GM12878 (cell line): ENCODE data around the gene DMBX1. TPM values are rescaled to one million over a fixed set of nuclear protein-coding genes. Genes with fewer than 3 reads are reported as not detected.

Experiments
- ATAC-seq: fragments of 200-7000 bp; cut with Tn5 transposase; 3 replicates; pipeline ENCODE4 v1.9.1; 2020; ENCODE audit warnings: mild to moderate bottlenecking, moderate library complexity
- BruUV-seq: library from RNA; stranded (reverse); fragments of 400-500 nt; replicated peaks from 2 replicates; lab custom pipeline; 2021; lab: Mats Ljungman, UMichigan
- CTCF ChIA-PET: fragments of 300-600 bp; sonication (Branson Sonifier 250); formaldehyde crosslinking; extraction: SDS; loops from one replicate; lab custom pipeline; 2021; ENCODE audit warnings: inconsistent platforms; lab: Yijun Ruan, JAX
- POLR2A ChIA-PET: fragments of 350-600 bp; formaldehyde crosslinking; extraction: SDS; loops from one replicate; lab custom pipeline; 2021; ENCODE audit warnings: inconsistent platforms; lab: Charles Lee
- RAD21 ChIA-PET: fragments of 300-600 bp; sonication (Branson Sonifier 250); formaldehyde crosslinking; loops from one replicate; lab custom pipeline; 2023; ENCODE audit warnings: antibody characterized with exemption; ENCODE audit not compliant: unreplicated experiment; lab: Charles Lee
- SMC1A ChIA-PET: fragments of 300-600 bp; sonication (Branson Sonifier 250); formaldehyde crosslinking; loops from one replicate; lab custom pipeline; 2023; ENCODE audit not compliant: unreplicated experiment, uncharacterized antibody; lab: Charles Lee
- DNase-seq: peaks from one replicate; pipeline ENCODE4 v3.0.0-alpha.2; 2011; ENCODE audit warnings: low read depth, low spot score
- FAIRE-seq: peaks from 3 replicates; lab custom pipeline; 2011; peaks lifted over from hg19 to GRCh38; lab: Jason Lieb, UNC
- H2AFZ ChIP-seq: 2 replicates; pipeline ENCODE4 v1.6.0; 2011; ENCODE audit warnings: low read depth, low read length, control low read depth; ENCODE audit not compliant: control insufficient read depth
- H3K27ac ChIP-seq: 2 replicates; pipeline ENCODE4 v1.5.1; 2011; ENCODE audit warnings: control low read depth; ENCODE audit not compliant: control insufficient read depth, insufficient read depth
- H3K27me3 ChIP-seq, 2 experiments: replicated peaks in 1 of 2; 2 replicates each; pipeline versions ENCODE4 v1.6.0 to v1.6.1; 2011; ENCODE audit warnings: low read length in 1 of 2; ENCODE audit not compliant: control insufficient read depth in 2 of 2, insufficient read depth in 2 of 2
- H3K36me3 ChIP-seq, 2 experiments: 2 replicates each; pipeline ENCODE4 v1.5.1; 2011; ENCODE audit warnings: low read length in 1 of 2; ENCODE audit not compliant: control insufficient read depth in 2 of 2, insufficient read depth in 2 of 2
- H3K4me1 ChIP-seq: 2 replicates; pipeline ENCODE4 v1.6.1; 2011; ENCODE audit warnings: mild to moderate bottlenecking, low read length, moderate library complexity, mixed read lengths; ENCODE audit not compliant: control insufficient read depth, insufficient read depth
- H3K4me2 ChIP-seq: 2 replicates; pipeline ENCODE4 v1.6.0; 2011; ENCODE audit warnings: control low read depth; ENCODE audit not compliant: control insufficient read depth, insufficient read depth
- H3K4me3 ChIP-seq: fragments of 200-600 bp; sonication (generic); 2 replicates; pipeline ENCODE4 v1.5.1; 2016
- H3K79me2 ChIP-seq: 2 replicates; pipeline ENCODE4 v1.6.0; 2011; ENCODE audit warnings: low read length; ENCODE audit not compliant: control insufficient read depth, insufficient read depth
- H3K9ac ChIP-seq: 2 replicates; pipeline ENCODE4 v1.8.0; 2011; ENCODE audit warnings: low read length, control low read depth, mixed read lengths; ENCODE audit not compliant: control insufficient read depth, insufficient read depth
- H3K9me3 ChIP-seq: replicated peaks from 3 replicates; pipeline ENCODE4 v1.5.1; 2011; ENCODE audit warnings: mild to moderate bottlenecking, low read length; ENCODE audit not compliant: control insufficient read depth, insufficient read depth
- H4K20me1 ChIP-seq: 2 replicates; pipeline ENCODE4 v1.6.0; 2011; ENCODE audit not compliant: control insufficient read depth, insufficient read depth
- EZH2 ChIP-seq: IDR thresholded peaks from 2 replicates; pipeline ENCODE4 v1.6.1; 2012; ENCODE audit warnings: low read depth, mild to moderate bottlenecking, control low read depth, inconsistent platforms, low read length, borderline replicate concordance; ENCODE audit not compliant: control insufficient read depth
- IKZF1 ChIP-seq: fragments of 450-650 bp; conservative IDR thresholded peaks from 2 replicates; pipeline ENCODE4 v1.6.1; 2017; ENCODE audit warnings: antibody characterized with exemption, mild to moderate bottlenecking
- PML ChIP-seq: IDR thresholded peaks from 2 replicates; pipeline ENCODE4 v1.6.1; 2012; ENCODE audit warnings: low read length, inconsistent platforms
- SMAD1 ChIP-seq: fragments of 450-650 bp; IDR thresholded peaks from 2 replicates; pipeline ENCODE4 v1.6.1; 2018; ENCODE audit warnings: mild to moderate bottlenecking, low read depth; ENCODE audit not compliant: partially characterized antibody
- SREBF2 ChIP-seq: IDR thresholded peaks from 2 replicates; pipeline ENCODE4 v1.6.1; 2012; ENCODE audit warnings: mild to moderate bottlenecking, low read length
- WGBS: methylation state at CpG from one replicate; pipeline ENCODE4 v1.1.6; 2016; ENCODE audit warnings: low lambda C conversion rate; ENCODE audit not compliant: insufficient replicate concordance, insufficient coverage; ENCODE audit errors: missing lambda C conversion rate; 5-methylcytosine and 5-hydroxymethylcytosine counted together
- in situ Hi-C: fragments of 300-500 bp; cut with MboI; formaldehyde crosslinking; loops from 9 replicates; pipeline ENCODE4 v1.14.3; 2018; ENCODE audit warnings: mixed read lengths
- intact Hi-C: fragments of 100-400 bp; cut with micrococcal nuclease; formaldehyde crosslinking; loops from one replicate; pipeline ENCODE4 v1.14.2; 2022; ENCODE audit not compliant: unreplicated experiment
- polyA plus RNA-seq, 11 experiments: library from polyadenylated mRNA; depleted of rRNA in 4 of 11; unstranded in 6 of 11; stranded (reverse) in 5 of 11; fragments of >200 nt; fragmentation: Nextera tagmentation in 4 of 11; fragmentation: Illumina TruSeq in 1 of 11; extraction: Ambion mirVana in 4 of 11; extraction: Trizol in 1 of 11; gene quantifications; 1 replicate in 1 of 11; 2 replicates in 10 of 11; pipeline versions ENCODE4 v1.2.1 to v1.2.3, GENCODE V29; 2011 to 2016; ENCODE audit warnings: inconsistent platforms in 2 of 11, missing spikeins in 2 of 11, low read depth in 1 of 11
- total RNA-seq, 4 experiments: library from RNA; depleted of rRNA in 3 of 4; stranded (reverse); fragments of >200 nt in 3 of 4; fragmentation: Illumina TruSeq in 1 of 4; extraction: Trizol in 1 of 4; gene quantifications; 2 replicates each; pipeline versions ENCODE4 v1.2.1 to v1.2.3, GENCODE V29; 2013 to 2021
- TF ChIP-seq, protein P1 (sequence below): fragments of 450-650 bp; IDR thresholded peaks from 2 replicates; pipeline ENCODE4 v1.6.1; 2016; ENCODE audit warnings: mild to moderate bottlenecking, moderate library complexity, borderline replicate concordance
- TF ChIP-seq, protein P2 (sequence below): fragments of 450-650 bp; IDR thresholded peaks from 2 replicates; pipeline ENCODE4 v1.6.1; 2016; ENCODE audit warnings: mild to moderate bottlenecking

The DMBX1 gene
- total and polyA plus RNA-seq, 10 of the 15 experiments (the other 5 are each of a cell fraction or from before 2014, with no cell fraction given) = 0.03 TPM; not detected in 9

DNA sequence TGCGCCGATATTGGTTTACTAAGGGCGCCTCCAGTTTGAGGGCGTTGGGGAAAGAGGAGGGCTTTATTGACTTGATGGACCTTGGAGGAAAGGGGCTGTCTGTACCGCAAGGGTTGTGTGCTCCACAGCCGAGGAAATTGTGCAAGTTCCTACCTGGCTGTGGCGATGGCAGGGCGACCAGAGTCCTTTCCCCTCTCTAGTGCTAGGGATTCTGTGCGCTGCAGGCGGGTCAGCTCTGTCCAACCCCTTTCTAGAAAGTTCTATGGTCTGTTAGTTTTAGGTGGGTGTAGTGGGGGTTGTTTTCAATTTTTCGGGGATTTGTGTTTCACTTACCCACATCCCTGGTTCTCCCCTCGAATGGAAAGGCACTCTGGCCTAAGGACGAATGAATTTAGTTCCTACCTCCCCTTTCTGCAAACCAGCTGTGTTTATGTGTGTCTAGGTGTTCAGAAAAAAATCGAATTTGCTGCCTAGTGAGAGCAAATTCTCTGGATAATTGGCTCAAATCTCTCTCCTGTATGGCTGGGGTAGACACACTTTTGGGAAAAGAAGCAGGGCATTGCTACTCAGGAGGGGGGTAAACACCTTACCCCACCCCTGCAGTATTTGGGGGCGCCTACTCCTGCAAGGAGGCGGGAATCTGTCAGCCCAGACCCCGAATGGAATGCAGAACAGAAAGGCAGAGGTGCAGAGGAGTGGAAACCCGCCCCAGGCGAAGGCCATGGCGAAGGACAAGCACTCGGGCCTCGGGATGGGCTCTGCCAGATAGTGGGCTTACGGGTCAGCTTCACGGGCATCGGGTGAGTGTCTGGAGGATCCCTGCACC is 2.0 kb downstream of the DMBX1 start:
- H3K27me3 ChIP-seq = peaks cover 34 to 41% of the 10 kb centered on the region in 2 experiments

More for the DNA sequence above, 2.0 kb downstream of the DMBX1 start:
- intact Hi-C loops = no loop called here
- BruUV-seq = no TSS peak
- Histone ChIP-seq H3K36me3 (no peaks in the 10 kb centered on the region), H3K4me3 (no peak overlapping the region), H3K79me2 (no peaks in the 10 kb centered on the region), H2AFZ (no peak overlapping the region), H3K9me3 (no peaks in the 10 kb centered on the region), H4K20me1 (no peaks in the 10 kb centered on the region; the same call in 1 of the 2 replicates), H3K9ac (no peak overlapping the region), H3K4me2 (no peak overlapping the region), H3K4me1 (no peaks in the 10 kb centered on the region), H3K27ac (no peak overlapping the region)
- no peak for FAIRE-seq
- TF ChIP-seq IKZF1 (no peak), SREBF2 (no peak), SMAD1 (no peak), PML (no peak), EZH2 (0 out of 2 replicates have a peak, but pooled peaks have one; percentile 81)
- TF ChIP-seq, protein P1, sequence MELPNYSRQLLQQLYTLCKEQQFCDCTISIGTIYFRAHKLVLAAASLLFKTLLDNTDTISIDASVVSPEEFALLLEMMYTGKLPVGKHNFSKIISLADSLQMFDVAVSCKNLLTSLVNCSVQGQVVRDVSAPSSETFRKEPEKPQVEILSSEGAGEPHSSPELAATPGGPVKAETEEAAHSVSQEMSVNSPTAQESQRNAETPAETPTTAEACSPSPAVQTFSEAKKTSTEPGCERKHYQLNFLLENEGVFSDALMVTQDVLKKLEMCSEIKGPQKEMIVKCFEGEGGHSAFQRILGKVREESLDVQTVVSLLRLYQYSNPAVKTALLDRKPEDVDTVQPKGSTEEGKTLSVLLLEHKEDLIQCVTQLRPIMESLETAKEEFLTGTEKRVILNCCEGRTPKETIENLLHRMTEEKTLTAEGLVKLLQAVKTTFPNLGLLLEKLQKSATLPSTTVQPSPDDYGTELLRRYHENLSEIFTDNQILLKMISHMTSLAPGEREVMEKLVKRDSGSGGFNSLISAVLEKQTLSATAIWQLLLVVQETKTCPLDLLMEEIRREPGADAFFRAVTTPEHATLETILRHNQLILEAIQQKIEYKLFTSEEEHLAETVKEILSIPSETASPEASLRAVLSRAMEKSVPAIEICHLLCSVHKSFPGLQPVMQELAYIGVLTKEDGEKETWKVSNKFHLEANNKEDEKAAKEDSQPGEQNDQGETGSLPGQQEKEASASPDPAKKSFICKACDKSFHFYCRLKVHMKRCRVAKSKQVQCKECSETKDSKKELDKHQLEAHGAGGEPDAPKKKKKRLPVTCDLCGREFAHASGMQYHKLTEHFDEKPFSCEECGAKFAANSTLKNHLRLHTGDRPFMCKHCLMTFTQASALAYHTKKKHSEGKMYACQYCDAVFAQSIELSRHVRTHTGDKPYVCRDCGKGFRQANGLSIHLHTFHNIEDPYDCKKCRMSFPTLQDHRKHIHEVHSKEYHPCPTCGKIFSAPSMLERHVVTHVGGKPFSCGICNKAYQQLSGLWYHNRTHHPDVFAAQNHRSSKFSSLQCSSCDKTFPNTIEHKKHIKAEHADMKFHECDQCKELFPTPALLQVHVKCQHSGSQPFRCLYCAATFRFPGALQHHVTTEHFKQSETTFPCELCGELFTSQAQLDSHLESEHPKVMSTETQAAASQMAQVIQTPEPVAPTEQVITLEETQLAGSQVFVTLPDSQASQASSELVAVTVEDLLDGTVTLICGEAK = no peak
- TF ChIP-seq, protein P2, sequence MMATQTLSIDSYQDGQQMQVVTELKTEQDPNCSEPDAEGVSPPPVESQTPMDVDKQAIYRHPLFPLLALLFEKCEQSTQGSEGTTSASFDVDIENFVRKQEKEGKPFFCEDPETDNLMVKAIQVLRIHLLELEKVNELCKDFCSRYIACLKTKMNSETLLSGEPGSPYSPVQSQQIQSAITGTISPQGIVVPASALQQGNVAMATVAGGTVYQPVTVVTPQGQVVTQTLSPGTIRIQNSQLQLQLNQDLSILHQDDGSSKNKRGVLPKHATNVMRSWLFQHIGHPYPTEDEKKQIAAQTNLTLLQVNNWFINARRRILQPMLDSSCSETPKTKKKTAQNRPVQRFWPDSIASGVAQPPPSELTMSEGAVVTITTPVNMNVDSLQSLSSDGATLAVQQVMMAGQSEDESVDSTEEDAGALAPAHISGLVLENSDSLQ = no peak
- WGBS = 17% methylated on average over 25 of the region's 25 CpGs
- no peak for DNase-seq
- RAD21 ChIA-PET = no interaction called here
- SMC1A ChIA-PET = no interaction called here
- CTCF ChIA-PET = interaction anchor here (0.7 kb wide), 1 partner anchor 73 kb away, joined by 3 read pairs; no protein-coding TSS in a partner anchor
- POLR2A ChIA-PET = interaction anchor here (0.5 kb wide), 1 partner anchor 236 kb away, joined by 6 read pairs; no protein-coding TSS in a partner anchor
- no peak for ATAC-seq
- in situ Hi-C loops = no loop called here
